H1 (cell line): ENCODE results near the gene FAR2. TPM values are rescaled to one million over a fixed set of nuclear protein-coding genes. Genes with fewer than 3 reads are reported as not detected.

ENCODE experiments used
- CTCF ChIA-PET: fragments of 300-600 bp; sonication (Branson Sonifier 250); formaldehyde crosslinking; loops from one replicate; lab custom pipeline; 2021; ENCODE audit not compliant: partially characterized antibody; lab: Charles Lee
- POLR2A ChIA-PET: fragments of 300-600 bp; sonication (Branson Sonifier 250); formaldehyde crosslinking; loops from one replicate; lab custom pipeline; 2021; ENCODE audit warnings: inconsistent platforms; ENCODE audit not compliant: partially characterized antibody; lab: Charles Lee
- DNase-seq, 2 experiments: peaks; one replicate each; pipeline versions ENCODE4 v3.0.0 to v3.0.0-alpha.2; 2010 to 2022; ENCODE audit warnings: low spot score in 2 of 2, low read depth in 1 of 2, mixed read lengths in 1 of 2
- FAIRE-seq: peaks from 2 replicates; lab custom pipeline; 2011; peaks lifted over from hg19 to GRCh38; lab: Jason Lieb, UNC
- H2AFZ ChIP-seq: 2 replicates; pipeline ENCODE4 v1.8.1; 2012; ENCODE audit warnings: low read length, inconsistent platforms
- H2AK5ac ChIP-seq: 2 replicates; pipeline ENCODE4 v1.6.1; 2013; ENCODE audit warnings: low read depth, low read length
- H2BK120ac ChIP-seq: replicated peaks from 2 replicates; pipeline ENCODE3; 2013; ENCODE audit warnings: low read depth, low read length, inconsistent platforms
- H2BK12ac ChIP-seq: 2 replicates; pipeline ENCODE4 v1.6.1; 2013; ENCODE audit warnings: low read depth, low read length
- H2BK15ac ChIP-seq: 2 replicates; pipeline ENCODE4 v1.6.1; 2013; ENCODE audit warnings: low read length
- H2BK20ac ChIP-seq: 2 replicates; pipeline ENCODE4 v1.6.1; 2013; ENCODE audit warnings: low read length
- H2BK5ac ChIP-seq: 2 replicates; pipeline ENCODE4 v1.6.1; 2013; ENCODE audit warnings: low read depth, low read length
- H3K14ac ChIP-seq: 2 replicates; pipeline ENCODE4 v1.6.1; 2013; ENCODE audit warnings: inconsistent platforms; ENCODE audit not compliant: insufficient read length
- H3K18ac ChIP-seq: 2 replicates; pipeline ENCODE4 v1.6.1; 2013; ENCODE audit warnings: low read length; ENCODE audit errors: extremely low read depth
- H3K23ac ChIP-seq: 2 replicates; pipeline ENCODE4 v1.6.1; 2013; ENCODE audit warnings: inconsistent platforms; ENCODE audit not compliant: insufficient read length
- H3K23me2 ChIP-seq: 2 replicates; pipeline ENCODE4 v1.6.1; 2013; ENCODE audit warnings: low read depth, low read length
- H3K27ac ChIP-seq: 2 replicates; pipeline ENCODE4 v1.6.1; 2011; ENCODE audit warnings: low read depth, low read length, inconsistent platforms
- H3K27me3 ChIP-seq, 4 experiments: replicated peaks in 1 of 4; 1 replicate in 1 of 4; 2 replicates in 3 of 4; pipeline versions ENCODE4 v1.6.1 to v1.8.1; 2011 to 2013; ENCODE audit warnings: low read length in 3 of 4, mild to moderate bottlenecking in 3 of 4, inconsistent platforms in 2 of 4, mixed read lengths in 2 of 4, moderate library complexity in 1 of 4; ENCODE audit not compliant: control insufficient read depth in 3 of 4, insufficient read depth in 3 of 4; ENCODE audit errors: extremely low read depth in 1 of 4
- H3K36me3 ChIP-seq, 4 experiments: 2 replicates each; pipeline versions ENCODE4 v1.6.1 to v1.8.1; 2011 to 2013; ENCODE audit warnings: mild to moderate bottlenecking in 4 of 4, low read length in 3 of 4, moderate library complexity in 2 of 4, control low read depth in 1 of 4, inconsistent platforms in 1 of 4; ENCODE audit not compliant: insufficient read depth in 4 of 4, control insufficient read depth in 2 of 4
- H3K4ac ChIP-seq: replicated peaks from 2 replicates; pipeline ENCODE3; 2013; ENCODE audit warnings: low read length, low read depth, mixed read lengths, inconsistent platforms; ENCODE audit not compliant: insufficient read length
- H3K4me1 ChIP-seq, 4 experiments: replicated peaks in 1 of 4; 1 replicate in 1 of 4; 2 replicates in 3 of 4; pipeline versions ENCODE4 v1.6.1 to v1.8.1; 2011 to 2013; ENCODE audit warnings: low read length in 3 of 4, inconsistent platforms in 2 of 4, mixed read lengths in 1 of 4; ENCODE audit not compliant: insufficient read depth in 4 of 4, control insufficient read depth in 3 of 4
- H3K4me2 ChIP-seq, 2 experiments: 2 replicates each; pipeline versions ENCODE4 v1.6.1 to v1.8.1; 2011 to 2013; ENCODE audit warnings: low read depth in 2 of 2, low read length in 2 of 2, control low read depth in 1 of 2, inconsistent platforms in 1 of 2, mild to moderate bottlenecking in 1 of 2; ENCODE audit not compliant: insufficient read depth in 1 of 2
- H3K4me3 ChIP-seq, 4 experiments: fragments of 200-600, 300-600 bp in 1 of 4; sonication (generic), shearing (Covaris generic), sonication (Bioruptor Twin) in 1 of 4; 2 replicates each; pipeline versions ENCODE4 v1.5.1 to v1.8.1; 2011 to 2016; ENCODE audit warnings: low read length in 4 of 4, low read depth in 3 of 4, control low read depth in 2 of 4, inconsistent platforms in 2 of 4, mild to moderate bottlenecking in 2 of 4, mixed read lengths in 1 of 4, moderate library complexity in 1 of 4; ENCODE audit not compliant: insufficient read depth in 2 of 4; ENCODE audit errors: extremely low read depth in 1 of 4
- H3K56ac ChIP-seq: replicated peaks from 2 replicates; pipeline ENCODE3; 2013; ENCODE audit warnings: low read depth, mild to moderate bottlenecking, mixed read lengths, low read length, inconsistent platforms; ENCODE audit not compliant: insufficient read length
- H3K79me1 ChIP-seq: 2 replicates; pipeline ENCODE4 v1.6.1; 2013; ENCODE audit warnings: low read depth, low read length, control low read depth
- H3K79me2 ChIP-seq, 2 experiments: 2 replicates each; pipeline versions ENCODE4 v1.6.1 to v1.8.1; 2012 to 2013; ENCODE audit warnings: low read length in 2 of 2, mild to moderate bottlenecking in 2 of 2, inconsistent platforms in 1 of 2; ENCODE audit not compliant: insufficient read depth in 2 of 2, control insufficient read depth in 1 of 2
- H3K9ac ChIP-seq, 4 experiments: replicated peaks in 1 of 4; 1 replicate in 1 of 4; 2 replicates in 3 of 4; pipeline versions ENCODE4 v1.6.1 to v1.8.1; 2011 to 2013; ENCODE audit warnings: low read depth in 3 of 4, low read length in 3 of 4, control low read depth in 2 of 4, mild to moderate bottlenecking in 2 of 4, moderate library complexity in 2 of 4, inconsistent platforms in 1 of 4; ENCODE audit errors: extremely low read depth in 1 of 4
- H3K9me3 ChIP-seq, 2 experiments: 2 replicates each; pipeline versions ENCODE4 v1.6.1 to v1.8.1; 2012 to 2013; ENCODE audit warnings: mild to moderate bottlenecking in 2 of 2, moderate library complexity in 2 of 2, control low read depth in 1 of 2, inconsistent platforms in 1 of 2, low read depth in 1 of 2, low read length in 1 of 2, mixed read lengths in 1 of 2; ENCODE audit not compliant: insufficient read depth in 2 of 2
- H4K20me1 ChIP-seq, 2 experiments: replicated peaks in 1 of 2; 2 replicates each; pipeline versions ENCODE3 to v1.8.1; 2011 to 2013; ENCODE audit warnings: inconsistent platforms in 2 of 2, low read length in 2 of 2, mild to moderate bottlenecking in 1 of 2; ENCODE audit not compliant: insufficient read depth in 2 of 2, control insufficient read depth in 1 of 2
- H4K5ac ChIP-seq: 2 replicates; pipeline ENCODE4 v1.6.1; 2013; ENCODE audit warnings: low read length, low read depth, mixed read lengths, inconsistent platforms; ENCODE audit not compliant: insufficient read length
- H4K8ac ChIP-seq: 2 replicates; pipeline ENCODE4 v1.8.0; 2013; ENCODE audit warnings: mild to moderate bottlenecking, moderate library complexity, low read length, inconsistent platforms; ENCODE audit not compliant: insufficient read depth; ENCODE audit errors: extremely low read depth
- H4K91ac ChIP-seq: replicated peaks from 2 replicates; pipeline ENCODE3; 2013; ENCODE audit warnings: low read length, mixed read lengths, inconsistent platforms; ENCODE audit not compliant: insufficient read length
- ATF3 ChIP-seq: IDR thresholded peaks from 2 replicates; pipeline ENCODE4 v1.6.1; 2011; ENCODE audit warnings: low read depth, mild to moderate bottlenecking, low read length; ENCODE audit not compliant: insufficient read depth
- BCL11A ChIP-seq, 2 experiments: IDR thresholded peaks; one replicate each; pipeline ENCODE4 v1.6.1; 2011; ENCODE audit warnings: low read depth in 2 of 2, low read length in 2 of 2, mild to moderate bottlenecking in 2 of 2
- CBX5 ChIP-seq: fragments of 300-800, 300-1000 bp; sonication (generic); IDR thresholded peaks from 2 replicates; pipeline ENCODE4 v1.7.1; 2016; ENCODE audit warnings: antibody characterized with exemption, low read length, low read depth
- CEBPB ChIP-seq: IDR thresholded peaks from 2 replicates; pipeline ENCODE4 v1.6.1; 2012; ENCODE audit warnings: low read depth, low read length
- CHD1 ChIP-seq: IDR thresholded peaks from 2 replicates; pipeline ENCODE4 v1.6.1; 2012; ENCODE audit warnings: low read depth, low read length, improper control_type of control experiment
- CTBP2 ChIP-seq: IDR thresholded peaks from 2 replicates; pipeline ENCODE4 v1.7.0; 2011; ENCODE audit warnings: borderline replicate concordance, mild to moderate bottlenecking, moderate library complexity, mixed read lengths, low read length; ENCODE audit not compliant: insufficient read depth, insufficient read length
- HDAC6 ChIP-seq: IDR thresholded peaks from one replicate; pipeline ENCODE4 v1.7.1; 2012; ENCODE audit warnings: low read depth, mild to moderate bottlenecking, inconsistent platforms, low read length, moderate library complexity
- RNF2 ChIP-seq: fragments of 200-900, 300-1000 bp; sonication (generic); IDR thresholded peaks from 2 replicates; pipeline ENCODE4 v1.7.1; 2016; ENCODE audit warnings: borderline replicate concordance, low read depth, mild to moderate bottlenecking, antibody characterized with exemption, low read length; ENCODE audit not compliant: poor library complexity, severe bottlenecking; ENCODE audit errors: missing control alignments
- TAF7 ChIP-seq: optimal IDR thresholded peaks from 2 replicates; pipeline ENCODE3; 2011; ENCODE audit warnings: low read depth, mild to moderate bottlenecking, inconsistent platforms, low read length, moderate library complexity, borderline replicate concordance
- TBP ChIP-seq: IDR thresholded peaks from 2 replicates; pipeline ENCODE4 v1.6.1; 2011; ENCODE audit warnings: low read depth, low read length, improper control_type of control experiment
- TEAD4 ChIP-seq: IDR thresholded peaks from 2 replicates; pipeline ENCODE4 v1.6.1; 2012; ENCODE audit warnings: low read depth, low read length, inconsistent platforms, mixed read lengths
- WGBS, 2 experiments: shearing (Covaris generic) in 1 of 2; methylation state at CpG; one replicate each; pipeline versions ENCODE4 v1.1.6 to v1.1.7; 2013 to 2015; ENCODE audit warnings: low lambda C conversion rate in 2 of 2, mixed read lengths in 2 of 2, inconsistent platforms in 1 of 2, low coverage in 1 of 2, missing lambda C conversion rate in 1 of 2; ENCODE audit not compliant: insufficient replicate concordance in 2 of 2, insufficient coverage in 1 of 2, insufficient read length in 1 of 2; ENCODE audit errors: extremely low coverage in 1 of 2, missing lambda C conversion rate in 1 of 2; 5-methylcytosine and 5-hydroxymethylcytosine counted together
- polyA plus RNA-seq, 7 experiments: library from polyadenylated mRNA; depleted of rRNA in 3 of 7; stranded (reverse) in 5 of 7; unstranded in 2 of 7; fragments of >200 nt in 5 of 7; fragments of 200-250 nt in 2 of 7; gene quantifications; 1 replicate in 5 of 7; 2 replicates in 1 of 7; 4 replicates in 1 of 7; pipeline versions ENCODE4 v1.2.1 to v1.2.3, GENCODE V29; 2011 to 2013; ENCODE audit warnings: missing spikeins in 2 of 7, mixed read lengths in 2 of 7
- total RNA-seq: library from RNA; stranded (reverse); fragmentation: NEBNext Ultra II Directional; extraction: Animal tissue kit (Norgen Biotek cat#: 25700); gene quantifications from 2 replicates; pipeline ENCODE4 v1.2.1, GENCODE V29; 2021

The FAR2 gene
- total and polyA plus RNA-seq, 2 of the 8 experiments (the other 6 are each of a cell fraction or from before 2014, with no cell fraction given): 24.0 to 24.1 TPM

DNA sequence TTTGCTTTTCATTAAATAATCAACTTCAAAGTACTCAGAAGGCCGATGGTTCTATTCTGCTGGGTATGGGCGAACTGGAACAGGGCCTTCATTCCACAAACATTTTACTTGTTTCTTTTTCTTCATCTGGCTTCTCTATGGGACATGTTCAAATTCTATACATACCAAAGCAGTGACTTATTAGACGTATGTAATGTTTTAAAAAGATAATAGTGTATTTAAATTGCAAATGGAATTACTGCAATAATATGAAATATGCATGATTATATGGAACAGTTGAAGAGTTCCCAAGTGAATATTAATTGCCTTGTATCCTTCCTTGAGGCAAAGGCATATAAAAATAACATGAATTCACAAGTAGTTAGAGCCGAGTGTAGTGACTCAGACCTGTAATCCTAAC lies 75.5 kb downstream of the FAR2 start:
- Histone ChIP-seq H3K14ac (no peak overlapping the region), H4K91ac (no peak overlapping the region), H2BK15ac (no peak overlapping the region), H3K23me2 (no peaks in the 10 kb centered on the region), H3K23ac (no peak overlapping the region), H3K56ac (no peak overlapping the region), H3K4me3 (no peak overlapping the region), H2AFZ (no peak overlapping the region), H3K36me3 (no peaks in the 10 kb centered on the region), H3K4me2 (no peak overlapping the region), H4K5ac (no peak overlapping the region), H2BK12ac (no peak overlapping the region), H3K79me2 (no peaks in the 10 kb centered on the region), H2BK5ac (no peak overlapping the region), H3K27me3 (no peaks in the 10 kb centered on the region), H2BK20ac (no peak overlapping the region), H4K8ac (no peak overlapping the region), H3K4ac (no peak overlapping the region), H2AK5ac (no peak overlapping the region), H3K79me1 (no peaks in the 10 kb centered on the region), H3K9me3 (no peaks in the 10 kb centered on the region), H3K9ac (no peak overlapping the region), H3K18ac (no peak overlapping the region), H3K27ac (no peak overlapping the region), H2BK120ac (no peak overlapping the region), H4K20me1 (no peaks in the 10 kb centered on the region), H3K4me1 (peaks cover 2 to 9% (median 6%) of the 10 kb centered on the region in 4 experiments; a peak in 6 of 7 replicates)
- DNase-seq (no peak), FAIRE-seq (no peak)
- WGBS, 2 experiments: 89% methylated on average over 4 of the region's 4 CpGs; no CpG with 5 or more reads in 1 of the 2 experiments
- ChIA-PET CTCF (no interaction called here), POLR2A (no interaction called here)
- TF ChIP-seq CHD1: no peak
- TF ChIP-seq ATF3: no peak
- TF ChIP-seq CTBP2: no peak
- TF ChIP-seq TEAD4: no peak
- TF ChIP-seq CEBPB: no peak
- no peak for TF ChIP-seq TAF7
- TF ChIP-seq HDAC6: no peak
- TF ChIP-seq CBX5: no peak
- no peak for TF ChIP-seq BCL11A (IDR thresholded peaks at IDR 0.05; ENCODE audit: low read depth in 2 of 2, low read length in 2 of 2)
- TF ChIP-seq RNF2: no peak
- TF ChIP-seq TBP: no peak
